HG03354 (cell line): Measurements from ENCODE around the gene TRIO.
"Not testable (repeated sequence)": the region's sequence is repeated elsewhere in the genome, so short reads cannot be mapped to it uniquely, and the experiment has no call there.

ENCODE experiments used
- ATAC-seq: cut with Tn5 transposase; IDR thresholded peaks from one replicate; pipeline ENCODE4 v1.9.1; 2021; ENCODE audit warnings: mild to moderate bottlenecking; ENCODE audit not compliant: unreplicated experiment, poor library complexity, severe bottlenecking

The TRIO gene

GRCh38 chr5:14522721-14523120, 379.6 kb downstream of the TRIO start:
- no peak for ATAC-seq

- no peak for ATAC-seq
These were observed 380.3 kb downstream of the TRIO start for GRCh38 chr5:14523243-14524034.

- no peak for ATAC-seq
These were observed 382.3 kb downstream of the TRIO start for GRCh38 chr5:14525397-14525796.

GRCh38 chr5:14526493-14526892, 383.4 kb downstream of the TRIO start:
- ATAC-seq = no peak

GRCh38 chr5:14528115-14528514, 385.0 kb downstream of the TRIO start:
- no peak for ATAC-seq

- no peak for ATAC-seq
These were observed 385.8 kb downstream of the TRIO start for GRCh38 chr5:14528926-14529325.

GRCh38 chr5:14531668-14532067, 388.5 kb downstream of the TRIO start:
- ATAC-seq = no peak

- no peak for ATAC-seq
These were observed 389.0 kb downstream of the TRIO start for GRCh38 chr5:14532180-14532579.

- no peak for ATAC-seq
These were observed 391.6 kb downstream of the TRIO start for GRCh38 chr5:14534773-14535172.

- no peak for ATAC-seq
These were observed 402.2 kb downstream of the TRIO start for GRCh38 chr5:14545308-14545707.

GRCh38 chr5:14545862-14546261, 402.7 kb downstream of the TRIO start:
- no peak for ATAC-seq

GRCh38 chr5:14547666-14548065, 404.5 kb downstream of the TRIO start:
- ATAC-seq = no peak

GRCh38 chr5:14551211-14551610, 408.1 kb downstream of the TRIO start:
- no peak for ATAC-seq

- no peak for ATAC-seq
These were observed 408.9 kb downstream of the TRIO start for GRCh38 chr5:14552017-14552416.

GRCh38 chr5:14554288-14554687, 411.1 kb downstream of the TRIO start:
- not testable (repeated sequence) for ATAC-seq

- no peak for ATAC-seq
These were observed 412.9 kb downstream of the TRIO start for GRCh38 chr5:14556015-14556414.

GRCh38 chr5:14557203-14557770, 414.1 kb downstream of the TRIO start:
- no peak for ATAC-seq

- no peak for ATAC-seq
These were observed 414.8 kb downstream of the TRIO start for GRCh38 chr5:14557791-14558415.
